Astrocyte (in vitro differentiated cells and primary cell): ENCODE measurements around the gene VIPR1. TPM values are rescaled to one million over a fixed set of nuclear protein-coding genes. Genes with fewer than 3 reads are reported as not detected.

Experiments
- DNase-seq: peaks from one replicate; pipeline ENCODE4 v3.0.0-alpha.2; 2010; ENCODE audit warnings: low read depth
- FAIRE-seq: peaks from 2 replicates; lab custom pipeline; 2011; peaks lifted over from hg19 to GRCh38; lab: Jason Lieb, UNC
- H2AFZ ChIP-seq: 2 replicates; pipeline ENCODE4 v1.6.0; 2012; ENCODE audit warnings: low read depth, low read length, inconsistent platforms
- H3K27ac ChIP-seq: 2 replicates; pipeline ENCODE4 v1.5.1; 2011; ENCODE audit warnings: low read depth, low read length, inconsistent platforms
- H3K27me3 ChIP-seq: 2 replicates; pipeline ENCODE4 v1.6.0; 2011; ENCODE audit warnings: low read length, inconsistent platforms; ENCODE audit not compliant: insufficient read depth
- H3K36me3 ChIP-seq: 2 replicates; pipeline ENCODE4 v1.5.1; 2011; ENCODE audit warnings: low read length, inconsistent platforms; ENCODE audit not compliant: insufficient read depth
- H3K4me1 ChIP-seq: 2 replicates; pipeline ENCODE4 v1.5.1; 2011; ENCODE audit warnings: low read length, inconsistent platforms; ENCODE audit not compliant: insufficient read depth
- H3K4me2 ChIP-seq: 2 replicates; pipeline ENCODE4 v1.6.0; 2012; ENCODE audit warnings: low read length, inconsistent platforms
- H3K4me3 ChIP-seq: 2 replicates; pipeline ENCODE4 v1.5.1; 2011; ENCODE audit warnings: low read depth, mild to moderate bottlenecking, low read length, inconsistent platforms; ENCODE audit not compliant: insufficient read depth
- H3K79me2 ChIP-seq: 2 replicates; pipeline ENCODE4 v1.6.0; 2012; ENCODE audit warnings: mild to moderate bottlenecking, low read length, inconsistent platforms; ENCODE audit not compliant: insufficient read depth
- H3K9ac ChIP-seq: 2 replicates; pipeline ENCODE4 v1.6.0; 2012; ENCODE audit warnings: mild to moderate bottlenecking, low read length, inconsistent platforms
- H3K9me3 ChIP-seq: 2 replicates; pipeline ENCODE4 v1.5.1; 2012; ENCODE audit warnings: low read depth, mild to moderate bottlenecking, low read length, inconsistent platforms; ENCODE audit not compliant: insufficient read depth
- H4K20me1 ChIP-seq: 2 replicates; pipeline ENCODE4 v1.6.0; 2012; ENCODE audit warnings: low read length, inconsistent platforms; ENCODE audit not compliant: insufficient read depth
- H3K27ac Mint-ChIP-seq: one replicate; pipeline ENCODE4 v1.8.0; 2021; ENCODE audit warnings: mild to moderate bottlenecking, mixed read lengths; ENCODE audit not compliant: unreplicated experiment
- H3K27me3 Mint-ChIP-seq: one replicate; pipeline ENCODE4 v1.8.0; 2021; ENCODE audit warnings: low read depth, mixed read lengths; ENCODE audit not compliant: unreplicated experiment
- H3K36me3 Mint-ChIP-seq: one replicate; pipeline ENCODE4 v1.8.0; 2021; ENCODE audit warnings: low read depth, mixed read lengths; ENCODE audit not compliant: unreplicated experiment
- H3K4me1 Mint-ChIP-seq: one replicate; pipeline ENCODE4 v1.8.0; 2021; ENCODE audit warnings: low read depth, mixed read lengths; ENCODE audit not compliant: unreplicated experiment
- H3K4me3 Mint-ChIP-seq: one replicate; pipeline ENCODE4 v1.8.0; 2021; ENCODE audit warnings: mild to moderate bottlenecking, moderate library complexity, mixed read lengths; ENCODE audit not compliant: unreplicated experiment
- H3K9me3 Mint-ChIP-seq: one replicate; pipeline ENCODE4 v1.8.0; 2021; ENCODE audit warnings: mild to moderate bottlenecking, mixed read lengths; ENCODE audit not compliant: unreplicated experiment
- EZH2 ChIP-seq: IDR thresholded peaks from 2 replicates; pipeline ENCODE4 v1.6.1; 2012; ENCODE audit warnings: mild to moderate bottlenecking, low read length, inconsistent platforms; ENCODE audit not compliant: insufficient read depth
- total RNA-seq: library from RNA; stranded (reverse); gene quantifications from 2 replicates; pipeline ENCODE4 v1.2.1, GENCODE V29; 2021
- TF ChIP-seq, protein P1 (sequence below): IDR thresholded peaks from 2 replicates; pipeline ENCODE4 v1.5.1; 2011; ENCODE audit warnings: low read depth, mild to moderate bottlenecking, inconsistent platforms, low read length, moderate library complexity; ENCODE audit not compliant: insufficient read depth

Gene VIPR1
- total RNA-seq, 1 donor from 2014 or later: 0.68 TPM

GRCh38 chr3:42498034-42498433 lies 4.4 kb upstream of the VIPR1 start:
- Histone ChIP-seq H3K4me1 (peaks cover 21% of the 10 kb centered on the region), H3K36me3 (no peaks in the 10 kb centered on the region), H3K27ac (no peak overlapping the region), H3K9ac (no peak overlapping the region), H3K79me2 (no peaks in the 10 kb centered on the region), H3K4me2 (no peak overlapping the region), H3K27me3 (peaks cover 22% of the 10 kb centered on the region), H4K20me1 (no peaks in the 10 kb centered on the region), H2AFZ (no peak overlapping the region), H3K4me3 (no peak overlapping the region), H3K9me3 (no peaks in the 10 kb centered on the region)
- no peak for FAIRE-seq
- DNase-seq: no peak
- Mint-ChIP-seq H3K9me3 (no peaks in the 10 kb centered on the region), H3K27ac (no peak overlapping the region), H3K36me3 (no peaks in the 10 kb centered on the region), H3K4me1 (peaks cover 21% of the 10 kb centered on the region), H3K4me3 (no peak overlapping the region), H3K27me3 (peaks cover 42% of the 10 kb centered on the region)
- TF ChIP-seq, protein P1, sequence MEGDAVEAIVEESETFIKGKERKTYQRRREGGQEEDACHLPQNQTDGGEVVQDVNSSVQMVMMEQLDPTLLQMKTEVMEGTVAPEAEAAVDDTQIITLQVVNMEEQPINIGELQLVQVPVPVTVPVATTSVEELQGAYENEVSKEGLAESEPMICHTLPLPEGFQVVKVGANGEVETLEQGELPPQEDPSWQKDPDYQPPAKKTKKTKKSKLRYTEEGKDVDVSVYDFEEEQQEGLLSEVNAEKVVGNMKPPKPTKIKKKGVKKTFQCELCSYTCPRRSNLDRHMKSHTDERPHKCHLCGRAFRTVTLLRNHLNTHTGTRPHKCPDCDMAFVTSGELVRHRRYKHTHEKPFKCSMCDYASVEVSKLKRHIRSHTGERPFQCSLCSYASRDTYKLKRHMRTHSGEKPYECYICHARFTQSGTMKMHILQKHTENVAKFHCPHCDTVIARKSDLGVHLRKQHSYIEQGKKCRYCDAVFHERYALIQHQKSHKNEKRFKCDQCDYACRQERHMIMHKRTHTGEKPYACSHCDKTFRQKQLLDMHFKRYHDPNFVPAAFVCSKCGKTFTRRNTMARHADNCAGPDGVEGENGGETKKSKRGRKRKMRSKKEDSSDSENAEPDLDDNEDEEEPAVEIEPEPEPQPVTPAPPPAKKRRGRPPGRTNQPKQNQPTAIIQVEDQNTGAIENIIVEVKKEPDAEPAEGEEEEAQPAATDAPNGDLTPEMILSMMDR: no peak
- TF ChIP-seq EZH2: no peak

DNA sequence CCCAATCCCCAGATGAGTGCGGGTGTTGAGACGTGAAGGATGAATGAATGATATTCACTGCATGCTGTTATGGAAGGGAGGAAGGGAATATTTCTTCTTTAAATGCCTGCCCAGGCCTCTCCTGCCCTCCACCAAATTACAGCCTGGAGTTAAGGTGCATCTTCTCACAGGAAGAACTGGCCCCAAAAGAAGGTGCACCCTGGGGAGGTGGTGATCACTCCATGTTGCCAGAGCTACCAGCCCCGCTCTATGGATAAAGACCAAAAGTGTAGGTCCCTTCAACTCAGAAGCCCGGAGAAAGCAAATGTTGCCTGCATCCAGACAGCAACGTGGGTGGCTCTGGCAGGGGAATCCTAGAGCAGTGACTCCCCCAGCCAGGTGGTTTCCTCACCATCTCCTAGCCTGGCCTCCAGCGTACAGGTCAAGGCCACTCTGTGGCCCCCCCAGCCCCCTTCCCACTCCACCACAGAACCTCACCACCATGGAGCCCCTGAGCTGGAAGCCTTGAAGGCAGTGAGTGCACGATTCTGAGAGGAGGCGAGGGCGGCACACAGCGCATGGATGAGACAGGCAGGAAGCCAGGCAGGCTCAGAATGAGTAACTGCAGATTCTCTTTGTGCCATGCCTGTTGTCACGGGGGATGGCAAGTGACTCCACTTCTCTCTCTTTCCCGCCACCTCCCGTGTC lies 3.5 kb upstream of the VIPR1 start:
- H3K4me1 ChIP-seq: peaks cover 21% of the 10 kb centered on the region

More for the DNA sequence above, 3.5 kb upstream of the VIPR1 start:
- H3K36me3 Mint-ChIP-seq: no peaks in the 10 kb centered on the region
- Histone ChIP-seq H3K79me2 (no peaks in the 10 kb centered on the region), H3K9me3 (no peaks in the 10 kb centered on the region), H3K27me3 (peaks cover 26% of the 10 kb centered on the region), H3K4me2 (no peak overlapping the region), H3K27ac (no peak overlapping the region), H2AFZ (no peak overlapping the region), H4K20me1 (no peaks in the 10 kb centered on the region), H3K4me3 (no peak overlapping the region), H3K9ac (no peak overlapping the region), H3K36me3 (no peaks in the 10 kb centered on the region)
- peaks cover 21% of the 10 kb centered on the region for H3K4me1 Mint-ChIP-seq
- H3K27me3 Mint-ChIP-seq: peaks cover 51% of the 10 kb centered on the region
- no peak for TF ChIP-seq EZH2
- TF ChIP-seq, protein P1: no peak
- peaks cover under 1% of the 10 kb centered on the region for H3K9me3 Mint-ChIP-seq
- H3K4me3 Mint-ChIP-seq: no peak overlapping the region
- FAIRE-seq (no peak), DNase-seq (no peak)
- H3K27ac Mint-ChIP-seq: no peak overlapping the region
